Kasumi-1 (cell line): Measurements from ENCODE around the gene KAZALD1.

Experiments
- DNase-seq, 2 experiments: peaks; one replicate each; lab custom pipeline; 2025; lab: John Stamatoyannopoulos, UW

The KAZALD1 gene

DNA sequence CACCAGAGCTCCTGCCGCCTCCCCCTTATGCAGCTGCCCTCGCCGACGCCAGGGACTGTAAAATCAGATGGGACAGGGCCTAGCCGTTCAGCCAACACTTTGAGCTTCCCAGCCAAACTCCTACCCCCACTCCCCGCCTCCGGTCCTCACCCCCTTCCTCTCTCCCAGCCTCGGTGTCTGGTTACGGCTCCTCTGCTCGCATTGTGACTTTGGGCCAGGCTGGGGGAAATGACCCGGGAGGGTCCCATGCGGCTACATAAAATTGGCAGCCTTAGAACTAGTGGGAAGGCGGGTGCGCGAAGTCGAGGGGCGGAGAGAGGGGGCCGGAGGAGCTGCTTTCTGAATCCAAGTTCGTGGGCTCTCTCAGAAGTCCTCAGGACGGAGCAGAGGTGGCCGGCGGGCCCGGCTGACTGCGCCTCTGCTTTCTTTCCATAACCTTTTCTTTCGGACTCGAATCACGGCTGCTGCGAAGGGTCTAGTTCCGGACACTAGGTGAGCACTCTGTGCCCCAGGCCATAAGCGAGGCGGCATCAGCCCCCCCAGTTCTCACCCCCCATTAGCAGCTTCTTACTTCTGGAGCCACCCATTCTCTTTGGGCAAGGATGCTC, at the start of gene KAZALD1:
Gene KAZALD1, plus strand, starts transcription at position 366 of the 608 bp plus-strand sequence. CDS start 604 bp downstream, outside the sequence.
- DNase-seq = peak; percentile 85 to 88

DNA sequence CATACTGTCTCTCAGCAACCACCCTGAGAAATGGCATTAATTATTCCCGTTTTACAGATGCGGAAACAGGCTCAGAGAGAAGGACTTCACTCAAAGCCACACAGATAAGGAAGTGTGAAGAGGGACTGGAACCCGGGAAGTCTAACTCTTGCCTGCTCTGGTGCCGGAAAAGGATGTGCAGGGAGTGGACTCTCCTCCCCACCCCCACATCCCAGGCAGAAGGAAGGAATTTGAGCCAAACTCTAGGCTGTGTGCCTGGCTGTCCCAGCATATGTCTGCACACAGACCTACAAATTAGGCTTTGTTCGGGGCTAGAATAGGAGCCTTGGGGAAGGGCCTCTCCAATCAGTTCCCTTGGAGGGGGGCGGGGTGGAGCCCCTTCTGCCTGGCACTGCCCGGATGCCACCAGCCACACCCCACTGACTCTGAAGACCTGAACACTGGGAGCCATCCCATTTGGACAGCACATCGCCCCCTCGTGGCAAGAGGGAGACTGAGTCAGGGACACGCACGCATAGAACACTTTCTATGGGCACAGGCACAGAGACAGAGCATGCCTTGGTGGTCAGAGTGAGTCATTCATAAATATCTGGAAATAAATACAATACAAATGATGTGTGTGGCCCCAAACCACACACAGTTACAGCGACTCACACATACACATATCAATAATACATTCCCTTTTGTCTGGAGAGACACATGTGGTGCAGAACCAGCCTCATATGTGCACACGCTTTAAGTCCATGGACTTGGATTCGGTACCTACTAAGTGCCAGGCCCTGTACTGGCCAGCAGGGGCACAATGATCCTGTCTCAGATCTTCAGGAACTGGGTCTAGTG, 49.0 kb upstream of the KAZALD1 start:
- DNase-seq = peak; percentile 95 to 96

- no peak for DNase-seq
Observed at GRCh38 chr10:101013365-101013825, 48.4 kb upstream of the KAZALD1 start.

GRCh38 chr10:101014230-101014884, 47.4 kb upstream of the KAZALD1 start:
- DNase-seq = peak; percentile 76 to 88

DNA sequence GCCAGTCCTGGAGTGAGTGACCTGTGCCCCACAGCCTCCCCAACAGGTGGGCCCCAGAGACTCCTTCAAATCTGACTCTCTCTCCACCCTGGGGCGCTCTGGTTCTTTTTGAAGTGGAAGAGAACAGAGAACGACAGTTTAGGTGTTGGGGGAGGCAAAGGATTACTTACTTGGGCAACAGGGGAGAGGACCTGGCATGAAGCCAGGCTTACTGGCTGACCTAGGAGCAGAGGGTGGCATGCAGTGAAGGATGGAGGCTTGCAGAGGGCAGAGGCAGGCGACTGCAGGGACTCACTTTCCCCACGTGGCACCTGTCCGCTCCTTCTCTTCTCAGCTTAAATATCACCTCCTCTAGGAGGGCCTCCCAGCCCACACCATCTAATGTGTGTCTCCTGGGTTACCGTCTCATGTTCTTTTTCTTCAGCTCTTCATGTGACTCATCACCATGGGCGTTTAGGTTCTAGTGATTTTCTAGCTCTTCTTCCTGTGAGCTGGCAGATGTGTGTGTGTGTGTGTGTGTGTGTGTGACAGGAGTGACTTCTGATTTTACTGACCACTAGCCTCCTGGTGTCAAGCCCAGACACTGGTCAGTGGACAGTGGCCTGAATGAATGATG, 46.7 kb upstream of the KAZALD1 start:
- DNase-seq = peak; percentile 49 to 66

GRCh38 chr10:101015582-101015973, 46.2 kb upstream of the KAZALD1 start:
- no peak for DNase-seq

DNA sequence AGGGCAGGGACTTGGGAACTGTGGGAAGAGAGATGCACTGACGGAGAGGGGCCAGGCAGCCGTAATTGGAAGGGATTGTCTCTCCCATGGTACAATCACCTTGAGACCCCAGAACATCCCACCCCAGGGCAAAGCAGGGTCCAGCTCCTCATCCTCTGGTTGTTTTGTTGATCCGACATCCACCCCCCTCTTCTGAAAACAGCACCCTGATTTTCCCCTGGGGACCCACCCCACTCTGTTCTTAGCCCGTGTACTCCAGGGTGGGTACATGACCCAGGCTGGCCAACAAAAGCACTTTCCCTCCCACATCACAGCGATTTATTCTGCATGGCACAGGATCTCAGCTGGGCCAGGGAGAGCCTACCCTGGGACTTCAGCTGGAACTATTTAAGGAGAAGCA, 45.0 kb upstream of the KAZALD1 start:
- DNase-seq = no peak

GRCh38 chr10:101018118-101018599, 43.6 kb upstream of the KAZALD1 start:
- DNase-seq = no peak

- DNase-seq = peak; percentile 81 to 87
Observed at GRCh38 chr10:101018600-101019439, 43.0 kb upstream of the KAZALD1 start.

- DNase-seq = no peak
Observed at GRCh38 chr10:101019440-101019703, 42.4 kb upstream of the KAZALD1 start.

- no peak for DNase-seq
Observed at GRCh38 chr10:101020427-101021075, 41.2 kb upstream of the KAZALD1 start.

GRCh38 chr10:101021239-101021638, 40.5 kb upstream of the KAZALD1 start:
- no peak for DNase-seq

GRCh38 chr10:101021692-101022251, 40.0 kb upstream of the KAZALD1 start:
- no peak for DNase-seq

GRCh38 chr10:101022967-101023705, 38.7 kb upstream of the KAZALD1 start:
- DNase-seq = no peak

GRCh38 chr10:101027106-101027720, 34.6 kb upstream of the KAZALD1 start:
- DNase-seq = no peak

DNA sequence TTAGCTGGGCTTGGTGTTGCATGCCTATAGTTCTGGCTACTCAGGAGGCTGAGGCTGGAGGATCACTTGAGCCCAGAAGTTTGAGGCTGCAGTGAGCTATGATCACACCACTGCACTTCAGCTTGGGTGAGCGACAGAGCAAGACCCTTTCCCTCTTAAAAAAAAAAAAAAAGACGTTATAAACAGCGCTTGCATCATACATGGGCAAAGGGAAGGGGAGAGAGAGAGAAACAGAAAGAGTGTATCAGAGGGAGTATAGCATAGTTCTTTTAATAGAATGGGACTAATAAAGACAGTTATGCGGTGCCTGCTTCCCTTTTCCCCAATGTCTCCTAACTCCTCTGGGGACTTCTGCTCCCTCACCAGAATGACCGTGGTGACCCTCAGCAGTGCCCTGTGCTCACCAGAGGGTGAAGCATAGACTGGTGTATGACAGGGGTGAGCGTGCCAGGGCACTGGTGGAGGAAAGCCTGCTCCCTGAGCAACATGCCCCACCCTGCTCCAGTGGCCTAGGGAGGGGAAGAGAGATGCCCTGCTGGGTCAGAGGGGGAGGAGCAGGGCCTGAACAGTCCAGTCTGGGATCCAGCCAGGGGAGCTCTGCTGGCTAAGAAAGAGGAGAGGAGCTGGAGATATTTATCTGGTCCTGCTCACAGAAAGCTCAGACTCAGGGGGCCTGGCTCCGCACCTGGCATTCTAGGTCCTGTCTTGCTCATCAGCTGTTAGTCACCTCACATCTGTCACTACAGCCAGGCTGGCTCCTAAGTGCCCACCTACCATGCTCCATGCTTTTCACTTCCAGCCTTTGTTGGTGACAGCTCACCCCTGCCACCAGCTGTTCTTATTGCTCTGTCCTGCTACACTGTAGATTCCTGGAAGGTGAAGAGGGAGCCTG, 33.1 kb upstream of the KAZALD1 start:
- DNase-seq = peak; percentile 60 to 77

GRCh38 chr10:101029520-101030295, 32.1 kb upstream of the KAZALD1 start:
- DNase-seq = no peak
